ENCODE data around the gene DHX36. TPM values are rescaled to one million over a fixed set of nuclear protein-coding genes. Genes with fewer than 3 reads are reported as not detected.

DHX36 gene
- total and polyA plus RNA-seq, 7 donors = 41.8 to 117 (median 72.3) TPM

- Histone ChIP-seq H3K4me1 (no peaks in the 10 kb centered on the region), H3K9me3 (no peaks in the 10 kb centered on the region), H3K4me3 (no peak overlapping the region), H3K36me3 (ENCODE audit: insufficient read depth in 1 of 2, low read depth in 1 of 2) (no peaks in the 10 kb centered on the region), H3K27me3 (ENCODE audit: insufficient read depth in 3 of 3, low read length in 2 of 3) (no peaks in the 10 kb centered on the region), H3K27ac (no peak overlapping the region)
- no peak for TF ChIP-seq CTCF (IDR thresholded peaks at IDR 0.05)
- ATAC-seq (no peak), DNase-seq (no peak)
- intact Hi-C loops (cut with DNase I) = no loop called here
- WGBS, 3 donors = 79 to 81% (median 80%) methylated on average over 6 of the region's 6 CpGs
These were observed 95.6 kb downstream of the DHX36 start for GRCh38 chr3:154228561-154229216.

- no peak for TF ChIP-seq CTCF (IDR thresholded peaks at IDR 0.05)
- H3K9me3 ChIP-seq = no peaks in the 10 kb centered on the region
- no peaks in the 10 kb centered on the region for H3K4me1 ChIP-seq
- DNase-seq (no peak), ATAC-seq (no peak)
- H3K36me3 ChIP-seq (ENCODE audit: insufficient read depth in 1 of 2, low read depth in 1 of 2) = no peaks in the 10 kb centered on the region
- no peaks in the 10 kb centered on the region for H3K27me3 ChIP-seq (ENCODE audit: insufficient read depth in 3 of 3, low read length in 2 of 3)
- intact Hi-C loops (cut with DNase I) = no loop called here
- WGBS, 3 donors = 89 to 91% (median 90%) methylated on average over 3 of the region's 3 CpGs
- H3K4me3 ChIP-seq = no peak overlapping the region
- H3K27ac ChIP-seq = no peak overlapping the region
These were observed 96.8 kb downstream of the DHX36 start for GRCh38 chr3:154227531-154227930.

- Histone ChIP-seq H3K27ac (no peak overlapping the region), H3K9me3 (no peaks in the 10 kb centered on the region), H3K27me3 (ENCODE audit: insufficient read depth in 3 of 3, low read length in 2 of 3) (no peaks in the 10 kb centered on the region), H3K36me3 (ENCODE audit: insufficient read depth in 1 of 2, low read depth in 1 of 2) (no peaks in the 10 kb centered on the region), H3K4me3 (no peak overlapping the region), H3K4me1 (no peaks in the 10 kb centered on the region)
- DNase-seq = no peak
- no peak for ATAC-seq
- no peak for TF ChIP-seq CTCF (IDR thresholded peaks at IDR 0.05)
- 75 to 86% (median 79%) methylated on average over 2 of the region's 2 CpGs for WGBS, 3 donors
- intact Hi-C loops (cut with DNase I) = no loop called here
These were observed 98.8 kb downstream of the DHX36 start for GRCh38 chr3:154225536-154225935.

GRCh38 chr3:154224866-154225265 is 99.4 kb downstream of the DHX36 start:
- H3K9me3 ChIP-seq = no peaks in the 10 kb centered on the region
- H3K4me3 ChIP-seq = no peak overlapping the region
- DNase-seq (no peak), ATAC-seq (no peak)
- H3K4me1 ChIP-seq = no peaks in the 10 kb centered on the region
- intact Hi-C loops (cut with DNase I) = no loop called here
- H3K27me3 ChIP-seq (ENCODE audit: insufficient read depth in 3 of 3, low read length in 2 of 3) = no peaks in the 10 kb centered on the region
- H3K27ac ChIP-seq = no peak overlapping the region
- H3K36me3 ChIP-seq (ENCODE audit: insufficient read depth in 1 of 2, low read depth in 1 of 2) = no peaks in the 10 kb centered on the region
- no peak for TF ChIP-seq CTCF (IDR thresholded peaks at IDR 0.05)

GRCh38 chr3:154224366-154224765 is 99.9 kb downstream of the DHX36 start:
- no peak overlapping the region for H3K27ac ChIP-seq
- DNase-seq (no peak), ATAC-seq (no peak)
- H3K9me3 ChIP-seq = no peaks in the 10 kb centered on the region
- no peak overlapping the region for H3K4me3 ChIP-seq
- H3K4me1 ChIP-seq = no peaks in the 10 kb centered on the region
- no peaks in the 10 kb centered on the region for H3K27me3 ChIP-seq (ENCODE audit: insufficient read depth in 3 of 3, low read length in 2 of 3)
- TF ChIP-seq CTCF (IDR thresholded peaks at IDR 0.05) = no peak
- intact Hi-C loops (cut with DNase I) = no loop called here
- H3K36me3 ChIP-seq (ENCODE audit: insufficient read depth in 1 of 2, low read depth in 1 of 2) = no peaks in the 10 kb centered on the region
- WGBS, 3 donors = 44 to 47% (median 44%) methylated on average over 6 of the region's 6 CpGs
